ENCODE measurements around the gene ZNF236. TPM values are rescaled to one million over a fixed set of nuclear protein-coding genes. Genes with fewer than 3 reads are reported as not detected.

Gene ZNF236
- total and polyA plus RNA-seq, 2 of the 13 experiments (the other 11 are each of a cell fraction or from before 2014, with no cell fraction given), result 3.0 to 7.2 TPM

DNA sequence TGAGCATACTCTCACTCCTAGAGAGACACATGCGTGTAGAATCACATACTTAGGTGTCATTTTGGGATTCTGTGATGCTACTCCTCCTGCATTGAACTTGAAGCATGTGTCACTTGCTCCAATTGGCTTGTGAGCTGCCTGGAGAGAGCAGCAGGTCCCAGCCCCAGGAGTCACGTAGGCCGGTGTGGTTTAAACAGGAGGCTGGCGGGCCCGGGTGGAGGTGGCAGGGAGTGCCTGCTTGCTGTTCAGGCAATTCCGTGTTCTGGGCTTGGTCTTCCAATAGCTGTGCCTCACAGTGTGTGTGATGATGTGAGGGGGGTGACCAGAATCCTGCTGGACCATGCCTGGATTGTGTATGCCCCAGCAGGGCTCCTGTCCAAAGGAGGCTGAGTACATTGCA lies 51.0 kb downstream of the ZNF236 start:
- WGBS (ENCODE audit: low lambda C conversion rate), result 93% methylated on average over 3 of the region's 6 CpGs
- POLR2A ChIA-PET, result no interaction called here

DNA sequence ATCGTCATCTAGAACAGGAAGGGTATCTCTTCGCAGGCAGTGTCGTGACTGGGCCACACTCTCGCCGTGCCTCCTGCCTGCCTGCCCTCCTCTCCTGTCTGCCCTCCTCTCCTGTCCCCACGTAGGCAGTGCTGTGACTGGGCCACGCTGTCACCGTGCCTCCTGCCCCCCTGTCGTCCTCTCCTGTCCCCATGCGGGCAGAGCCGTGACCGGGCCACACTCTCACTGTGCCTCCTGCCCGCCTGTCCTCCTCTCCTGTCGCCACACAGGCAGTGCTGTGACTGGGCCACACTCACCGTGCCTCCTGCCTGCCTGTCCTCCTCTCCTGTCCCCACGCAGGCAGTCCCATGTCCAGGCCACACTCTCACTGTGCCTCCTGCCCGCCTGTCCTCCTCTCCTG lies 51.4 kb downstream of the ZNF236 start:
- BruUV-seq (replicated peaks), result no TSS peak
- Histone ChIP-seq H3K27me3 (ENCODE audit: control insufficient read depth in 1 of 2, insufficient read depth in 2 of 2, low read length in 2 of 2) (no peaks in the 10 kb centered on the region), H3K9me3 (ENCODE audit: low read length) (no peaks in the 10 kb centered on the region), H3K4me3 (replicated peaks in 1 of 3; ENCODE audit: insufficient read depth in 1 of 3, low read depth in 2 of 3, low read length in 3 of 3) (no peak overlapping the region), H3K79me2 (ENCODE audit: insufficient read depth, low read length) (no peaks in the 10 kb centered on the region), H2AFZ (ENCODE audit: low read length) (no peak overlapping the region), H3K4me2 (ENCODE audit: low read depth, low read length) (no peak overlapping the region), H3K9ac (ENCODE audit: insufficient read depth, low read depth, low read length) (no peak overlapping the region), H3K36me3 (replicated peaks in 1 of 2; ENCODE audit: control insufficient read depth in 1 of 2, insufficient read depth in 2 of 2, low read length in 2 of 2) (peaks cover 7 to 19% of the 10 kb centered on the region in 2 experiments), H3K27ac (ENCODE audit: extremely low read length, insufficient read depth, low read length) (no peak overlapping the region), H3K4me1 (ENCODE audit: insufficient read depth, low read length) (no peaks in the 10 kb centered on the region), H4K20me1 (ENCODE audit: insufficient read depth, low read length) (no peaks in the 10 kb centered on the region)
- in situ Hi-C loops (cut with HindIII; ENCODE audit: extremely low pct_ligation_motif_present, low pct_unique_long_range_greater_than_20kb), result no loop called here
- 95% methylated on average over 16 of the region's 17 CpGs for WGBS (ENCODE audit: low lambda C conversion rate)
- CTCF ChIA-PET (ENCODE audit: low intra/inter-chr PET ratio, low total read pairs), result no interaction called here
- no peak for FAIRE-seq
- POLR2A ChIA-PET, result no interaction called here
- ATAC-seq, result no peak
- intact Hi-C loops (cut with micrococcal nuclease; ENCODE audit: unreplicated experiment), result no loop called here
- DNase-seq (ENCODE audit: low spot score), result no peak
- TF ChIP-seq KLF9 (CRISPR knock-in tag; IDR thresholded peaks at IDR 0.05; ENCODE audit: low read depth), result no peak
- TF ChIP-seq ZNF792 (CRISPR knock-in tag; IDR thresholded peaks at IDR 0.05), result no peak
- TF ChIP-seq ARNT2 (CRISPR knock-in tag; IDR thresholded peaks at IDR 0.05; ENCODE audit: low read depth), result no peak
- TF ChIP-seq, protein P1, sequence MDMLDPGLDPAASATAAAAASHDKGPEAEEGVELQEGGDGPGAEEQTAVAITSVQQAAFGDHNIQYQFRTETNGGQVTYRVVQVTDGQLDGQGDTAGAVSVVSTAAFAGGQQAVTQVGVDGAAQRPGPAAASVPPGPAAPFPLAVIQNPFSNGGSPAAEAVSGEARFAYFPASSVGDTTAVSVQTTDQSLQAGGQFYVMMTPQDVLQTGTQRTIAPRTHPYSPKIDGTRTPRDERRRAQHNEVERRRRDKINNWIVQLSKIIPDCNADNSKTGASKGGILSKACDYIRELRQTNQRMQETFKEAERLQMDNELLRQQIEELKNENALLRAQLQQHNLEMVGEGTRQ (IDR thresholded peaks at IDR 0.05; ENCODE audit: low read depth, low read length), result no peak
- TF ChIP-seq, protein P1 (CRISPR knock-in tag; IDR thresholded peaks at IDR 0.05; ENCODE audit: borderline replicate concordance), result no peak
- no peak for TF ChIP-seq TARDBP (CRISPR knock-in tag; IDR thresholded peaks at IDR 0.05)
- TF ChIP-seq ZNF432 (CRISPR knock-in tag; IDR thresholded peaks at IDR 0.05; ENCODE audit: borderline replicate concordance), result no peak
- TF ChIP-seq, protein P2, sequence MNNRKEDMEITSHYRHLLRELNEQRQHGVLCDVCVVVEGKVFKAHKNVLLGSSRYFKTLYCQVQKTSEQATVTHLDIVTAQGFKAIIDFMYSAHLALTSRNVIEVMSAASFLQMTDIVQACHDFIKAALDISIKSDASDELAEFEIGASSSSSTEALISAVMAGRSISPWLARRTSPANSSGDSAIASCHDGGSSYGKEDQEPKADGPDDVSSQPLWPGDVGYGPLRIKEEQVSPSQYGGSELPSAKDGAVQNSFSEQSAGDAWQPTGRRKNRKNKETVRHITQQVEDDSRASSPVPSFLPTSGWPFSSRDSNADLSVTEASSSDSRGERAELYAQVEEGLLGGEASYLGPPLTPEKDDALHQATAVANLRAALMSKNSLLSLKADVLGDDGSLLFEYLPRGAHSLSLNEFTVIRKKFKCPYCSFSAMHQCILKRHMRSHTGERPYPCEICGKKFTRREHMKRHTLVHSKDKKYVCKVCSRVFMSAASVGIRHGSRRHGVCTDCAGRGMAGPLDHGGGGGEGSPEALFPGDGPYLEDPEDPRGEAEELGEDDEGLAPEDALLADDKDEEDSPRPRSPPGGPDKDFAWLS (CRISPR knock-in tag; IDR thresholded peaks at IDR 0.05; ENCODE audit: borderline replicate concordance), result no peak

More for the DNA sequence above, 51.0 kb downstream of the ZNF236 start:
- in situ Hi-C loops (cut with HindIII; ENCODE audit: extremely low pct_ligation_motif_present, low pct_unique_long_range_greater_than_20kb) (no loop called here), intact Hi-C loops (cut with micrococcal nuclease; ENCODE audit: unreplicated experiment) (no loop called here)
- FAIRE-seq, result no peak
- no peak overlapping the region for H3K4me3 ChIP-seq (replicated peaks in 1 of 3; ENCODE audit: insufficient read depth in 1 of 3, low read depth in 2 of 3, low read length in 3 of 3)
- H4K20me1 ChIP-seq (ENCODE audit: insufficient read depth, low read length), result no peaks in the 10 kb centered on the region
- BruUV-seq (replicated peaks), result no TSS peak
- no peaks in the 10 kb centered on the region for H3K4me1 ChIP-seq (ENCODE audit: insufficient read depth, low read length)
- H3K27me3 ChIP-seq (ENCODE audit: control insufficient read depth in 1 of 2, insufficient read depth in 2 of 2, low read length in 2 of 2), result no peaks in the 10 kb centered on the region
- H3K27ac ChIP-seq (ENCODE audit: extremely low read length, insufficient read depth, low read length), result no peak overlapping the region
- no peak overlapping the region for H3K4me2 ChIP-seq (ENCODE audit: low read depth, low read length)
- TF ChIP-seq SMYD3 (CRISPR knock-in tag; IDR thresholded peaks at IDR 0.05), result no peak
- no peak for TF ChIP-seq EEA1 (CRISPR knock-in tag; IDR thresholded peaks at IDR 0.05; ENCODE audit: borderline replicate concordance)
- TF ChIP-seq ZNF232 (CRISPR knock-in tag; IDR thresholded peaks at IDR 0.05; ENCODE audit: borderline replicate concordance), result no peak
- TF ChIP-seq ZNF616 (CRISPR knock-in tag; IDR thresholded peaks at IDR 0.05; ENCODE audit: low read depth), result no peak
- TF ChIP-seq HOXA7 (CRISPR knock-in tag; IDR thresholded peaks at IDR 0.05), result no peak
- TF ChIP-seq, protein P3, sequence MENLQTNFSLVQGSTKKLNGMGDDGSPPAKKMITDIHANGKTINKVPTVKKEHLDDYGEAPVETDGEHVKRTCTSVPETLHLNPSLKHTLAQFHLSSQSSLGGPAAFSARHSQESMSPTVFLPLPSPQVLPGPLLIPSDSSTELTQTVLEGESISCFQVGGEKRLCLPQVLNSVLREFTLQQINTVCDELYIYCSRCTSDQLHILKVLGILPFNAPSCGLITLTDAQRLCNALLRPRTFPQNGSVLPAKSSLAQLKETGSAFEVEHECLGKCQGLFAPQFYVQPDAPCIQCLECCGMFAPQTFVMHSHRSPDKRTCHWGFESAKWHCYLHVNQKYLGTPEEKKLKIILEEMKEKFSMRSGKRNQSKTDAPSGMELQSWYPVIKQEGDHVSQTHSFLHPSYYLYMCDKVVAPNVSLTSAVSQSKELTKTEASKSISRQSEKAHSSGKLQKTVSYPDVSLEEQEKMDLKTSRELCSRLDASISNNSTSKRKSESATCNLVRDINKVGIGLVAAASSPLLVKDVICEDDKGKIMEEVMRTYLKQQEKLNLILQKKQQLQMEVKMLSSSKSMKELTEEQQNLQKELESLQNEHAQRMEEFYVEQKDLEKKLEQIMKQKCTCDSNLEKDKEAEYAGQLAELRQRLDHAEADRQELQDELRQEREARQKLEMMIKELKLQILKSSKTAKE (CRISPR knock-in tag; IDR thresholded peaks at IDR 0.05; ENCODE audit: borderline replicate concordance), result no peak
- TF ChIP-seq MATR3 (CRISPR knock-in tag; IDR thresholded peaks at IDR 0.05), result no peak
- TF ChIP-seq DNMT3B (CRISPR knock-in tag; conservative IDR thresholded peaks at IDR 0.05), result no peak
- TF ChIP-seq ZNF451 (CRISPR knock-in tag; IDR thresholded peaks at IDR 0.05), result no peak
- TF ChIP-seq KLF12 (CRISPR knock-in tag; IDR thresholded peaks at IDR 0.05; ENCODE audit: borderline replicate concordance), result no peak
- no peak for TF ChIP-seq ZNF431 (CRISPR knock-in tag; IDR thresholded peaks at IDR 0.05; ENCODE audit: borderline replicate concordance, low read depth)
- no peak for DNase-seq (ENCODE audit: low spot score)
- CTCF ChIA-PET (ENCODE audit: low intra/inter-chr PET ratio, low total read pairs), result no interaction called here
- no peaks in the 10 kb centered on the region for H3K79me2 ChIP-seq (ENCODE audit: insufficient read depth, low read length)
- ATAC-seq, result no peak
- no peak overlapping the region for H2AFZ ChIP-seq (ENCODE audit: low read length)
- no peak overlapping the region for H3K9ac ChIP-seq (ENCODE audit: insufficient read depth, low read depth, low read length)
- peaks cover 7 to 22% of the 10 kb centered on the region in 2 experiments for H3K36me3 ChIP-seq (replicated peaks in 1 of 2; ENCODE audit: control insufficient read depth in 1 of 2, insufficient read depth in 2 of 2, low read length in 2 of 2)
- no peaks in the 10 kb centered on the region for H3K9me3 ChIP-seq (ENCODE audit: low read length)
